ENCODE results near the gene NPY4R2.
"Not testable (repeated sequence)": the region's sequence is repeated elsewhere in the genome, so short reads cannot be mapped to it uniquely, and the experiment has no call there.

GRCh38 chr10:47972077-47972476, 53.6 kb downstream of the NPY4R2 start:
- not testable (repeated sequence) for TF ChIP-seq CTCF (IDR thresholded peaks at IDR 0.05; ENCODE audit: insufficient read depth, low read length, poor library complexity, severe bottlenecking); EZH2phosphoT487 (conservative IDR thresholded peaks at IDR 0.05; ENCODE audit: low read length)

Data from SU-DHL-6 (cell line).